NCI-H526 (cell line): ENCODE results near the gene P4HTM.

Source experiments
- DNase-seq, 2 experiments: peaks; one replicate each; lab custom pipeline; 2025; lab: John Stamatoyannopoulos, UW

The P4HTM gene

GRCh38 chr3:49025005-49025792, 35.2 kb downstream of the P4HTM start:
- no peak for DNase-seq

GRCh38 chr3:49025793-49026520, 35.9 kb downstream of the P4HTM start:
- no peak for DNase-seq

- no peak for DNase-seq
These were observed 36.5 kb downstream of the P4HTM start for GRCh38 chr3:49026536-49026935.

- no peak for DNase-seq
These were observed 37.6 kb downstream of the P4HTM start for GRCh38 chr3:49027634-49028033.

GRCh38 chr3:49028298-49028672, 38.2 kb downstream of the P4HTM start:
- no peak for DNase-seq

GRCh38 chr3:49028673-49029562, 38.9 kb downstream of the P4HTM start, which contains the start of gene IMPDH2:
Gene IMPDH2 (minus strand): TSS chr3:49029398. CDS start chr3:49029350, 48 bp downstream.
- DNase-seq: peak; percentile 75 to 96

GRCh38 chr3:49029563-49029884, 39.5 kb downstream of the P4HTM start:
- DNase-seq: no peak

- no peak for DNase-seq
These were observed 40.3 kb downstream of the P4HTM start for GRCh38 chr3:49030321-49030720.

- DNase-seq: no peak
These were observed 42.7 kb downstream of the P4HTM start for GRCh38 chr3:49032646-49033304.

- DNase-seq: no peak
These were observed 44.6 kb downstream of the P4HTM start for GRCh38 chr3:49034650-49035049.

GRCh38 chr3:49035281-49035680, 45.2 kb downstream of the P4HTM start:
- DNase-seq: no peak

- no peak for DNase-seq
These were observed 63.5 kb downstream of the P4HTM start for GRCh38 chr3:49053543-49053942.

- DNase-seq: no peak
These were observed 64.4 kb downstream of the P4HTM start for GRCh38 chr3:49054344-49054862.
